Stimulated activated naive CD4-positive, alpha-beta T cell treated with Interleukin-2 at 50 U/mL for 16 hours (primary cell): ENCODE results near the gene WASL.
"Not testable (repeated sequence)": the region's sequence is repeated elsewhere in the genome, so short reads cannot be mapped to it uniquely, and the experiment has no call there.

Experiments used
- DNase-seq: peaks from one replicate; lab custom pipeline; 2025; lab: John Stamatoyannopoulos, UW

WASL gene

DNA sequence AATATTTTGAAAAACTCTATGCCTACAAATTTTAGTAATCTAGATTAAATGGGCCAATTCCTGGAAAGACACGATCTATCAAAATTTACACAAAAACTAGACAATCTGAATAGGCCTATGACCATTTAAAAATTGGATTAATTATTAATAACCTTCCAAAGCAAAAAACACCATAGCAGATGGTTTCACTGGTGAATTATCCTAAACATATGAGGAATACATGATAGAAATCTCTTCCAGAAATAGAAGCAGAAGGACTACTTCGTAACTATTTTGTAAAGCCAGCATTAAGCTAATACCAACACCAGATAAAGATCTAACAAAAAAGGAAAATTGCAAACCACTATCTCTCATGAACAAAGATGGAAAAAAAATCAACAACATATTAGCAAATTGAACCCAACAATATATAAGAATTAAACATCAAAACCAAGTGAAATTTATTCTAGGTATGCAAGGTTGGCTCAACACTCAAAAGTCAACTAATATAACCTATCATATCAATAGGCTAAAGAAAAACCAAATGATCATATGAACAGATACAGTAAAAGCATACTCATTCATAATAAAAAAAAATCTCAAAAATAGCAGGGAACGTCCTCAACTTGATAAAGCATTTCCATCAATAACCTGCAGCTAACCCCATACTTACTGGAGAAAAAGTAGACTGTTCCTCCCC lies 16.3 kb downstream of the WASL start:
- DNase-seq = no peak

DNA sequence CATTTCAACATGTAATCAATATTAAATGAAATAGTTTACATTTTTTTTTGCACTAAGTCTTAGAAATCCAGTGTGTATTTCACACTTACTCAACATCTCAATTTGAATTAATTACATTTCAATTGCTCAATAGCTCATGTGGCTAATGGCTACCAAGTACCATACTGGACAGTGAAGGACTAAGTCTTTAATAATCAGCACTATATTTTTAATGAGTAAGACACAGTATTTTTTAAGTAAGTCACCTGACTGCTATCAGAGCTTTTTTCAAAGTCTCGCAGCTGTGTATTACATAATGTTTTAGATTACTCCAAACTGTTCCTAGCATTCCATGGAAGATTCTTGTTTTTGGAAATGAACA lies 19.6 kb downstream of the WASL start:
- no peak for DNase-seq

DNA sequence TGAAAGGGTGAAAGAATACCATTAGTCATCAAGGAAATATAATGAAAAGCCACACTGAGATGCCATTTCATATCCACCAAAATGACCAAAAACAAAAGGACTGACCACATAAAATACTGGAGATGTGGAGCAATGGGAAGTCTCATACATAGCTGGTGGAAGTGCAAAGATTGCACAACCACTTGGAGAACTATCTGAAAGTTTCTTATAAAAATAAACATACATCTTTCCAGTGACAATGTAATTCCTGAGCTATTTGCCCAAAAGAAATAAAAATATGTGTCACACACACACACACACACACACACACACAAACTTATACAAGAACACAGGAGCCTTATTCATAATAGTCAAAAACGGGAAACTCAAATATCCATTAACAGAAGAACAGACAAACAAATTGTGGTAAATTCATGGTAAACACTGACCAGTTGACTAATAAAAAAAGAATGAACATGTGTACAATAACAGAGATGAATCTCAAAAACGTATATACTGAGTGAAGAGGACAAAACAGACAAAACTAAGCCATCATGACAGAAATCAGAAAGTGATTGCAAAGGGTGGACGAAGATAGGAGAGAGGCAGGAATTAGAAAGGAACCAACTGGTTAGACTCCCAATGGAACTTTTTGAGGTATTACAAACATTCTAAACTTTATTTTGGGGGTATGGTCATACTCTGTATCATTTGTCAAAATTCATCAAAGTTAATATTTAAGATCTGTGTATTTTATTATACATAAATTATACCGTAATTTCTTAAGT lies 21.5 kb downstream of the WASL start:
- no peak for DNase-seq

DNA sequence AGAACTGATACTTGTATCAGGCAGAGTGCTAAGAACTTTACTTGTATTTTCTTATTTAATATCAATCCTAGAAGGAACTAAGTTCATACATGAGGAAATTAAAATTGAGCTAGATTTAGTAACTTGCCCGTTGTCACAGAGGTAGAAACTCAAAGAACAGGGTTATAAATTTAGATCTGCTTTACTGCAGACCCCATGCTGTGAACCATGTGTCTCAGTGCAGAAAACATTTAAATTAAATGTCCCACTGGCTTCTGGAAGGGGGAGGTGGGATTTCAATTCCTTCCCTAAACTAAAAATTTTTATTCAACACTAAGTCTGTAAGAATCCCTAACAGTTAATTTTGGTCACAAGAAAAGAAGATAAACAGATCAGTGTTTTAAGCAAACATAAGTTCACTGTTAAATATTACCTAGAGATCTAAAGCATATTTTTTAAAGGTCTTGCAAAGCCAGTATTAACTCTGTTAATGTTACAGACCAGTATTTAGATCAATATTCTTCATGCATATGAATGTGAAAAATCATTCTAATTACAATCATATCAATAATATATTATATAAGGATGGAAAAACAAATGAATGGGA lies 23.1 kb downstream of the WASL start:
- DNase-seq = no peak

DNA sequence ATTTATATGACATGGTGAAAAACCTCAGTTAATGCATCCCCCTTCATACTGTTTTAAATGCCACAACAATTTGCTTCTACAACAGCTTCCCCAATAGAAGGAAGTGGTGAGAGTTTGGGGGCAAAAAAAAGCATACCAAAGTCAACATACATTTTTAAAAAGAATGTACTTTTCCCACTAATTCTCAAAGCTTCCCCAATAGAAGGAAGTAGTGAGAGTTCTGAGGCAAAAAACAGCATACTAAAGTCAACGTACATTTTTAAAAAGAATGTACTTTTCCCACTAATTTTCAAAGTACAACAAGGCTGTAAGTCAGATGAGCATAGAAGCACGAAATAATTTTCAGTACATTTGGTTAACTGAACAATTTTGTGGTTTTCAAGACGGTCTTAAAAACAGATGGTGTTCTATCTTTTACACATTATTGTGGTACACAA lies 24.0 kb downstream of the WASL start:
- DNase-seq = no peak

DNA sequence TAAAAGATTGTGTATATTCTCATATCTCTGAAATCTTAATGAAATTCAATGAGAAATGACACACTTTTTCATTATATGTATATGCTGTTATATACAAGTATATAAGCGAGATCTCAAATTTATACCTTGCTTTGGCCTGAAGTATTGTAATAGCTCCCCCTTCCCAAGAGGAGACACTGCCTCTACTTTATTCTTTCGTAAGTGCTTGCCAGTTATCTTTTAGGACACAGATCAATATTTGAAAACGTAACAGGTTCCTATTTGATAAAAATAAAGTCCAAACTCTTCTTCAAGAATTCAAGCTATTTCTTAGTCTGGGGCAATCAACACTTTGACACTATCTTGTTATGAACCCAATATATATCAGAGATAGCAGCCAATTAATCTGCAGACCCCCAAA lies 24.9 kb downstream of the WASL start:
- no peak for DNase-seq

DNA sequence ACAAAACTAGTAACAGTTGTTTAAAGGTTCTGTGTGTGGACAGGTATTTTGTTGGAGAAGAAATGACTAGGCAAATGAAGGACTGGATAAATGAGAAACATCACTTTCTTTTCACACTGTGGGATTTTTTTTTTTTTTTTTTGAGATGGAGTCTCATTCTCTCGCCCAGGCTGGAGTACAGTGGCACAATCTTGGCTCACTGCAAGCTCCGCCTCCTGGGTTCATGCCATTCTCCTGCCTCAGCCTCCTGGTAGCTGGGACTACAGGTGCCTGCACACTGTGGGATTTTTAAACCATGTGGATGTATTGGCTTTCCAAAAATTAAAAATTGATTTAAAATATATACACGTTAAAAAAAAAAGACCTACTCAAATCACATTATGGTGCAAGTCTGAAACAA lies 28.3 kb downstream of the WASL start:
- DNase-seq = not testable (repeated sequence)

DNA sequence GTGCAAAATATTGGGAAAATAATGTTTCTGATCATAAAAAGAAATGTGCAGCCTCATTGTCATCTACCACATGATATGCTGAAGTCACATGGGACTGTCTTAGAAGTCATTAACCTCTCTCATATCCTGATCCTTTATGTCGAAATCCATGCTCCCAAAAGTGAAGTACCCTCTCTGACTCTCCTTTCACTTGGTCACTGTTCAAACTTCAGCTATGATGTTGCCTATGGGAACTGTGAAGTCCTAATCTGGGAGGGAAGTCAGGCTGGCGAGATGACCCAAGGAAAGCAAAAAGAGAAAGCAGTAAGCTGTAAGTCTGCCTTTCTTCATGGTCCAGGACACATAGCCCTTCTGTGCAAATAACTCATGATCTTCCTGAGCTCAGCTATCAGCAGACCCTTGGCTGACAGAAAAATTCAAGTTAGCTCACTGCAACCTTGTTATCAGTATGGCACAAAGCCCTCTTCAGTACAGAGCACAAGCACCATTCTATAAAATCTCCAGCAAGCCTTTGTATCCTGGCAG lies 29.5 kb downstream of the WASL start:
- no peak for DNase-seq

DNA sequence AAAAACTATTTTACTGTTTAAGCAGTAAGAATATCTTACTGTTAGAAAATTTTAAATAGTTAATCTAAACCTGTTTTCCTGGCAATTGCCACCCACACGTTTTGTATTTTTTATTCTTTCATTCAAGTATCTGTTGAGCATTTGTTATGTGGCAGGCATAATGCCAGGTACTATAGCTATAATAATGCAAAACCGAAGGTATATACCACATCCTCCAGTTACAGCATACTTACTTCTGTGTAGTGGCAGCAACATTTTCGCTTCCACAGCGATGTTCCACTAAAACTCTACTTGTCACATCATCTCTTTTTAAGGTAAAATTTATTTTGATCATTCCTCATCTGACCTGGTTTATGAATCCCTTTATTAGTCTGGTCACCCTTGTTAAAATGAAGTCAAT lies 30.0 kb downstream of the WASL start:
- no peak for DNase-seq

DNA sequence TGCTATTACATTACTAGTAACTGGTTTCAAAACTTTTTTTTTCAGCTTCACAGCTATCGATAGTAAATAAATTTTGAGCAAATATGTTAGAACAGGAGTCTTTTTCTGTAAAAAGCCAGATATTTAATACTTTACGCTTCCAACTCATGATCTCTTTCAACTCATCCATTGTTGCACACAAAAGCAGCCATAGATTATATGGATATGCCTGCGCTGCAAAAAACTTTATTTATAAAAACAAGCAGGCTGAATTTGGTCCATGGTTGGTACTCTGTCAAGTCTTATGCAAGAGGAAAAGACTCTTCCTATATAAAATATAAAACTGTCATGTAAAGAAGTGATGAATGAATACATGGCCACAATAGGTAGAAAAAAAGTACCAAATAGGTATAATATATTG lies 31.1 kb downstream of the WASL start:
- DNase-seq = no peak

DNA sequence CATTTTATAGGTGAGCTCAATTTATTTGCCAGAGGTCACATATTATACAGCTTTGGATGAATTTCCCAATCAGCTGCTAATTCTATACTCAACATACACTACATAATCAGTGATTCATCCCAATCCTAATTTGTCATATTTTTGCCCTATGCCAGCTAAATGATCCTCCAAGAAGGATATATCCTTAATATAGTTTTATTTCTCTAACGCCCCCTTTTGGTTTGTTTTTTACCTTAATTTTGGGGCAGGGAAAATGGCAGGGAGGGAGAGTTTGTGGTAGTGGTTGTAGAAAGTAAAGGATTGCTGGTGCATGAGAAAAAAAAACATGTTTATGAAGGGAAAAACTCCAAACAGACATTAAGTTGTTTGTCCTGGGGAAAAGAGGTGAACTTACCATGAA lies 31.9 kb downstream of the WASL start:
- no peak for DNase-seq

DNA sequence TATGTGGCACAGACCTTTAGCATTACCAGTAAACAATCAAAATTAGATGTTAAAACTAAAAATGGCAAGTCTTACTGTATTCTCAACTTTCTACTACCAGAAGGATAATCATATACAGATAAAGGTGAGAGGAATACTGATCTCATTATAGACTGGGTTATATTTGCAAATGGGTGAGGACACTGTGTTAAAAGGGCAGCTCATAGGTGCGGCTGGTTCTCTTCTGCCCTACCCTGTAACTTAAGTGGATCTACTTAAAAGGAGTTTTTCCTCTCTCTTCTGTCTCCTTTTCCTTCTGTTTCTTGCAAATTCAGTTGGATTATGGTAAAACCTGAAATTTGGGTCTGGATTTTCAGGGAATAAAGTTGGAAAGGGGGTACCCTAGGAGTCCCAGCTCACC lies 33.0 kb downstream of the WASL start:
- no peak for DNase-seq

DNA sequence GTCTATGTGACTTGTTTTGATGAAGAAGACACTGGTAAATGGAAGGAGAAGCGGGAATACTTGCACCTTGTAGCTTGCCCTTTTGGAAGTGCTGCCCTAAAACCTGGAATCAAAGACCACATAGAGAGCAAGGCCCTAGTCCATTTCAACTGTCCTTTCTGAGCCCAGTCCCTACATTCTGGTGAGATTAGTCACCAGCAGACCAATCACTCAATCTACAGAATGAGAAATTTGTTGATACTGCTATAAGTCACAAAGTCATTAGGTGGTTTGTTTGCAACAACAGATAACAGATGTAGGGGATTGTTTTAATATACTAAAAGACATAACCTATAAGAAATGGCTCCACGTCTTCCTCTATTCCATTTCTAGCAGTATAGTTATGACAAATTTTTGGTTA lies 33.6 kb downstream of the WASL start:
- no peak for DNase-seq

DNA sequence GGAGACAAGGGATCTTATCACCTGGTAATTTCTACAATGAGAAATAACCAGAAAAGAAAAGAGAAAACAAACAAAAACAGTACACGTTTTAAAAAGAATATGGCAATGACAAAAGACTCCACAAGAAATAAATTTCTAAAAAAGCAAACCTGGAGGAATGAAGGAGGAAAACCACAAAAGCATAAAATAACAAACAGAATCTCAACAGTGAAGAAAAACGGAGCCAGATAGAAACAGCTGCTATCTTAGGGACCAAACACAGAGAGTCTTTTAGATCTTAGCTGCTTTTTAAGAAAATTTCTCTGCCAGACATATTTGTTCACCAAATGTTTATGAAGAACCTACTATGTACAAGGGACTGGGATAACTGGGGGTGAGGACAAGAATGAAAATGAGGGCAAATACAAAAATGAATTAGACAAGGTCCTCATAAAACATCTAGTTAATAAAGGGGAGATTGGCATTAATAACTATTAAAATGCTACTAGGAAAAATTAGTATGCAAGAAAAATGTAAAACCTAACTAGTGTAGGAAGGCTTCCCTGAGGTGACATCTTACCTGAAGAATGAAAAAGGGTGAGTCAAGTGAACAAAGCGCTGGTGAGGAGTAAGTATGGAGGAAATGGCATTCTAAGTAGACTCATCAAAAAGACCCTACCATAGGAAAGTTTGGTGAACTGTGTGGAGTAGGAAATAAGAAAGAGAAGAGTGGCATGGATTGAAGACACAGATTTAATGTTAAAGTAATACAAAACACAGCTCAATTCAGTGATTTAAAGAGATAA lies 34.3 kb downstream of the WASL start:
- no peak for DNase-seq

DNA sequence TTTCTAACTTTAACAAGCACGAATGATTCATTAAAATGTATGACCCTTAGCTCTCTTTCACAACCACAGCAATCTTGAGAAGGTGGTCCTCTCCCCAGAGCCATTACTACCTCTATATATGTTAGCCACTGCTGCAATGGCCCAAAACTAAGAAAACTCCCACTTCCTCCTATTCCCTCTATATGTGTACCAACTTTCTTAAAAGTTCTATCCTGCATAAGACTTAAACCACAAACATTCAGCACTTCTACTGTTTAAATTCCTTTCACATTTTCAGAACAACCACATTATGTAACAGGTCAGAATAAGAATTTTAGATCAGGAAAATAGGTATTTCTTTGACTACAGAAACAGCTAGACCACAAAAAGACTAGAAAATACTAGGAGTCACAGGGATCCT lies 36.2 kb downstream of the WASL start:
- no peak for DNase-seq

DNA sequence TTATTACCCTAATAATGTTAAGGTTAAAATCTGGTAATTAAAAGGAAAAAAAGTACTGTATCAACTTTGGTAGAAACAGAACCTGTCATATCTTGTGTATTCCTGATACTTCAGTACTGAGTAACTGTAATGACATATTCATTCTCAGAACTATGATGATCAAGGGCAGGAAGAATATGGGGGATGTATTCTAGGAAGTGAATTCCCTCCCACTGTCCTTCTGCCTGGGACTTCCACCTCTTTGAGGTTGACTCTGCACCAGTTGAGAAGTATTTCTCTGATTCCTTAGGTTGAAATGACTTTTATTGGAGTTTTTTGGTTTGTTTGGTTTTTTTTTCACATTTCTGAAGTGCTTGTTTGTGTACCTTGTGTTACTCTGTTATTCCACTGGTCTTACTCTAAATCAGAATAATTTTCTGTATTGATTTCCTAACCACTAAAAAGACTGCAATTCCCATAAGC lies 36.9 kb downstream of the WASL start:
- DNase-seq = no peak

DNA sequence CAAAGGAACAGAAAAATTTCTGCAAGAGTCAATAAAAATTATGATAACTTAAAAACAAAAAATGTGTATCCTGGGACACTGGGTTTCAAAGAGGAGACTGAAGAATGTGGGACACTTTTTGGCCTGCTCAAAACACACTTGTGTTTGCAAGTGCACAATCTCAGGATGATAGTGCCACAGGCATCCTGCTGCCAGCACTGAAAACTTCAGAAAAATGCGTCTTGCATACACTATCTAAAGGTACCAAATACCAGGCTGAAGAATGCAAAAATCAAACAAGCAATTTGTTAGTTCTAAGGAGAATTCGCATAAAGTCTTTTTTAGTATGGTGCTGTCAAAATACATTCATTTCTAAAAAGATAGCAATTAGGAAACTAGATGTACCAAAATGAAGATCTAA lies 38.1 kb downstream of the WASL start:
- DNase-seq = no peak

DNA sequence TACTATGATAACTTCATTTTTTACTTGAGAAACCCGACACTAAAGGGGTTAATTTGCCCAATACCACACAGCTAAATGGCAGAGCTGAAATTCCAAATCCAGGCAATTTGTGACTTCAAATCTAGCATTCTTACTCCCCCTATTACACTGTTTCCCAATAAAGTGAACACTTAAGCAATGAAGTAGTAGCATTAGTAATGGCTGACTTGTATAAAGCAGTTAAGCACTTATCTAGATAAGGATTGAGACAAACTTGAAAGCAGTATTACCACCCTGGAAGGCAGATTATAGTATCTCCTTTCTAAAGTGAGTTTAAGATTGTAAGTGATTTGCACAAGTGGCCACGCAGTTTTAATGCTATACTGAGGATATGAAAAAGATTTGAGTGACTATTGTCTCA lies 39.3 kb downstream of the WASL start:
- no peak for DNase-seq

DNA sequence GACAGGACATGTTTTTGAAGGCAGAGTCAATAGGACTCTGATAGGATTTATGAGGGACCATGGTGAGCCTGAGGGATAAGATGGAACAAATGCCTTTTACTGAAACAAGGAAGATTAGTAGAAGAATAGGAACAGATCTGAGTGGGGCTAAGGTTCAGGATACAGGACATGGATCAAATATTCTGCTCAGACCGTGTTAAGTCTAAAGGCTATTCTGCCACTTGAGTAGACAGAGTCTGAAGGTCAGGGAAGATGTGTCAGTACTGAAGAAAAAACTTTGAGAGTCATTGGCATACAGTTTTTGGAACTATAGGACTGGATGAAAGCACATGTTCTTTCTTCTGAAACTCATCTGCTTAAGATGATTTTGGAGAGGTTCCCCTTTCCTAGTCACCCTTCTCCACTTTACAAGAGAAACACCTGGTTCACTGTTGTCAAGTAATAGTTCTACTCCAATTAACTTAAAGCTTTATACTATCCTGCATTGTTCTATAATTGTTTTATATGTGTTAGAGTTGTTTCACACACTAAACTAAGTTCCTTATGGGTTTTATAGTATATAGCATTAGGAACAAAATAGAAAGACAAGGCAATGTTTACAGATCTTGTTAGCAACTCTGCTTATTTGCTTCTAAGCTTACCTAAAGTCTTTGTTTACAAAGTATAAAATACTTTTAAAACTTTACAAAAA lies 43.4 kb downstream of the WASL start:
- no peak for DNase-seq

DNA sequence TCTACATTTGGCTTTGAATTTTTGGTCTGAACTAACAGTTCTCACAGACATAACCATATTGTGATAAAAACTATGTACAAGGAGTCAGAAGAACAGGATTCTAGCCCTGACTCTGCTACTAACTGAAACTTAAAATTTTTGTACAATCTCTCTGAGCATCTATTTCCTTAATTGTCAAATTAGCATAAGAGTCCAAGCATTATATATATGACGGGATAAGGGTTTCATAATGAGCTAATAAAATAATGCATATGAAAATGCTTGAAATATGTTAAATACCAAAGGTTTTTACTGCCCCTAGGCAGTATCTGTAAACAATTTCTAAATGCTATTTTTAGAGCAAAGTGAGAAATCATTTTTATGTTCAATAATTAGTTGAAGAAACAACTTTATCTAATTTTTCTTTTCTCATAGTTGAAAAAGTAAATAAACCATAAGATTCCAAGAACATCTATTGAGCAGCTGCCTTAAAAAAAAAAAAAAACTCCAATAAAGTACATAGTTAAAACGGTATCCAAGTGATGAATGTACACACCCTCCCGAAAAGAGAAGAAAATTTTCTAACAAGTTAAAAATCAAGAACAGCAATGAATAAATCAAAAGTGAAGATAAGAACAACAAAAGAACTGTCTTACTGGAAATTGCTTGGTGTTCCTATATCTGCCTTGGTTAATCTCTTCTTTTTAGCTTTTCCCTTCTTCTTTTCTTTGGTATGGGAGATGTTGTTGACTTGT lies 52.7 kb downstream of the WASL start:
- no peak for DNase-seq

DNA sequence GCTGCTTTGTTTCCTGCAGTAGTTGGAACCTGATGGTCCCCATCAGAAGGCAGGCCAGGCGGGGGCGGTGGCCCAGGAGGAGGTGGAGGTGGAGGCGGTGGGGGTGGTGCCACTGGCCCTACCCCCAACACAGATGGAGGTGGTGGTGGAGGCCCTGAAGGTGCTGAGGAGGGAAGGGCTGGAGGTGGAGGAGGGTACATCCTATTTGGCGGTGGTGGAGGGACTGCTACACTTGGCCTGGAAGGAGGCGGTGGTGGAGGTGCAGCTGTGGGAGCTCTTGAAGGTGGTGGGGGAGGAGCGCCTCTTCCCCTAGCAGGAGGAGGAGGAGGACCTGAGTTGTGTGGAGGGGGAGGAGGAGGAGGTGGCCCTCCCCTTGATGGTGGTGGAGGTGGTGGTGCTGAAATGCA lies 56.3 kb downstream of the WASL start:
- DNase-seq = no peak
